SKM-1 treated with dmso at 0.1 percent for 144 hours (cell line): ENCODE data around the gene KIAA0930.
"Not testable (repeated sequence)": the region's sequence is repeated elsewhere in the genome, so short reads cannot be mapped to it uniquely, and the experiment has no call there.

Source experiments
- DNase-seq: peaks from one replicate; lab custom pipeline; 2025; ENCODE audit not compliant: unreplicated experiment; lab: John Stamatoyannopoulos, UW

Gene KIAA0930

GRCh38 chr22:45202333-45203149 is 38.2 kb downstream of the KIAA0930 start:
- no peak for DNase-seq

- DNase-seq: no peak
Measured at GRCh38 chr22:45201678-45202332, 38.9 kb downstream of the KIAA0930 start.

- DNase-seq: no peak
Measured at GRCh38 chr22:45200860-45201511, 39.7 kb downstream of the KIAA0930 start.

- DNase-seq: no peak
Measured at GRCh38 chr22:45200230-45200629, 40.5 kb downstream of the KIAA0930 start.

DNA sequence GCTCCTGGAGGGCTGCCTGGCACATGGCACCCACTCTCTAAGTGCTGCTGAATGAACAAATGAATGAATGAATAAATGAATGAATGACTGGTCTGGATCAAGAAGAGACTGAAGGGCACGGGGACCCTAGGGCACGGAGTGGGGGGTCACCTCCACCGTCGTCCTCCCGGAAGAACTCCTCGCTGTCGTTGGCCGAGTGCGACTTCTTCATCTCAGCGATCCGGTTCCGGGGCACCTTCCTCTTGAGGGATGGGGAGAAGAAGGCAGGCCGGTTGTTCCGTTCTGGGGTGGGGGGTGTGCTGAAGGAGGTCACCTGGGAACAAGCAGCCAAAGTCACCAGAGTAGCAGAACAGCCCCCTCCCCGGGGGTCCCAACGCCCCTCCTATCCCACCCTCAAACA is 41.0 kb downstream of the KIAA0930 start:
- no peak for DNase-seq

DNA sequence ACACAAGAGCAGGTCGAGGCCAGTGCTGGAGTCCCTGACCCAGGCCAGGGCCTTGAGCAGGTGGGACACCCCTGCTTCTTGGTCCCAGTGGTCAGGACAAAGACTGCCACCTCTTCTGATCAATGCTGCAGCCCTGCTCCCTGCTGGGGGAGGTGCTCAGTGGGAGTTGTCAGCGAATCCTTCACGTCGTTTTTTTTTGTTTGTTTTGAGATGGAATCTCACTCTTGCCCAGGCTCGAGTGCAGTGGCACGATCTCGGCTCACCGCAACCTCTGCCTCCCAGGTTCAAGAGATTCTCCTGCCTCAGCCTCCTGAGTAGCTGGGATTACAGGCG is 42.3 kb downstream of the KIAA0930 start:
- DNase-seq: no peak

- DNase-seq: no peak
Measured at GRCh38 chr22:45197606-45198462, 42.9 kb downstream of the KIAA0930 start.

- DNase-seq: no peak
Measured at GRCh38 chr22:45196926-45197605, 43.6 kb downstream of the KIAA0930 start.

- no peak for DNase-seq
Measured at GRCh38 chr22:45196308-45196707, 44.4 kb downstream of the KIAA0930 start.

GRCh38 chr22:45195616-45196015 is 45.1 kb downstream of the KIAA0930 start:
- DNase-seq: no peak

DNA sequence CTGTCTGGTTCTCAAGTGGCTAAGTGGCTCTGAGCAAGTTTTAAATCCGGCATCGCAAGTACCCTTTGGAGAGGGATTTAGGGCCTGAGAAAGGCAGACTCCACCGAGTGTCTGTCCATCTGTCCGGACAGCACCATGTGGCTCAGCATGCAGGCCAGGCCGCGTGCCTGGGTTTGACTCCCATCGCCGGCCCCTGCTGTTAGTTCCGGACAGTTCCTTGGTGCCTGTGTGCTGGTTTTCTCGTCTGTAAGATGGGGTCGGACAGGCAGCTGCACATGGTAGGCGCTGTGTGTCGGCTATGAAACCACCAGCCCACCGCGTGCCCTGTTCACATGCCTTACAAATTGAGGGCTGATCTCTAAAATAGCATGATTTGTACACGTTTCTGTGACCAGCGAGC is 46.0 kb downstream of the KIAA0930 start:
- no peak for DNase-seq

GRCh38 chr22:45192701-45193187 is 48.0 kb downstream of the KIAA0930 start:
- DNase-seq: no peak

DNA sequence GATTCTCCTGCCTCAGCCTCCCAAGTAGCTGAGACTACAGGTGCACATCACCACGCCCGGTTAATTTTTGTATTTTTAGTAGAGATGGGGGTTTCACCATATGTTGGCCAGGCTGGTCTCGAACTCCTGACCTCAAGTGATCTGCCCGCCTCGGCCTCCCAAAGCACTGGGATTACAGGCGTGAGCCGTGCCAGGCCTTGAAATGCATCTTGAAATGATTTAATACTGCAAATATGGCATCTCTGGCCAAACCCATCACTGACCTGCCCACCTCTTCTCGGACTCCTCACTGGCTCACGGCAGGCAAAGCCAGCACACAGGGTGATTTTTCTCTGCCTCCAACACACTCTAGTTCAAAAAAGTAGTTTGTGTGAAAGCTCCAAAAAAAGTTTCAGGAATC is 48.9 kb downstream of the KIAA0930 start:
- not testable (repeated sequence) for DNase-seq

DNA sequence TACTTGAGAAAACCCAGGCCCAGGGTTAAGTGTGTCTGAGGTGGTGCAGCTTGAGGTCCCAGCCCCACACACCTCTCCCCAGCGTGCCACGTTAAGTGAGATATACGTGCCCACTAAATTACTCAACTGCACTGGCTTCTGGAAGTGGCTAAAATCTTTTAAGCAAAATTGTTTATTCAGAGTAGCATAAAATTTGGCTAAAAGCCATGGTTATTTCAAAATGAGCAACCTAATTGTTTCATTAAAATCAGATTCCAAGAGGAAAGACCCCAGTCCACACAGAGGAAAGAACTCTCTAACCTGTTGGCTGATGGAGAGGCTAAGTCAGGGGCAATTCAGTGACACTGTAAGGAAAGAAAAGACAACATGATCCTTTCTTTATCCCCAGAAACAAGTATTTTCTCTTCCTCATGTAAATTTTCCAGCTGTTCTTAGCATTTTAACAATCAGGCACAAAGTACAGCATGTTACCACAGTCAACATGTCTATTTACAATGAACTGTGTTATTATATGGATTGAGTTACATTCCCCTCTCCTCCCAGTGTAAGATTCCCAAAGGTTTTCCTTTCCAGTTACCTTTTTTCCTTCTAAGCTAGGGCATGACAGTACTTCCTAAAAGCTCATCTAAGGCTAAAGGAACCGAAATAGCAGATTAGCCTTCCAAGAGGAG is 50.4 kb downstream of the KIAA0930 start:
- DNase-seq: no peak

DNA sequence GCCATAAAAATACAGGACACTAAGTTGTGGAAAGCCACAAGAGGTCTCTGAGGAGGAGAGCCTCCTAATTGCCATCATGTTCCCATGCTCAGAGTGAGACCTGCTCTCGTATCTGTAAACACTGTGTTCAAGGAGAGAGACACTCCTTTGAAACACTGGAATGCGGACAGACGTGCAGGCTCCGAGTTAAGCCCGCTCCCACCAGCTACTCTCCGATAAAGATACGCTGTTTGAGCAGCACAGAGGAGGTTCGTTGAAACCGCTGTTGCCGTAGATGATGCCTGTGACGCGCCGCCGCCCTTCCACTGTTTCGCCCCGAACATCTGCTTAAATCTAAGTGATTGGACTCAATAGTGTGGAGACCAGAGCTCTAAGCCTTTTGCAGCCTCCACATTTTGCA is 51.9 kb downstream of the KIAA0930 start:
- no peak for DNase-seq

- DNase-seq: no peak
Measured at GRCh38 chr22:45187891-45188290, 52.8 kb downstream of the KIAA0930 start.

- no peak for DNase-seq
Measured at GRCh38 chr22:45185718-45186514, 54.8 kb downstream of the KIAA0930 start.

DNA sequence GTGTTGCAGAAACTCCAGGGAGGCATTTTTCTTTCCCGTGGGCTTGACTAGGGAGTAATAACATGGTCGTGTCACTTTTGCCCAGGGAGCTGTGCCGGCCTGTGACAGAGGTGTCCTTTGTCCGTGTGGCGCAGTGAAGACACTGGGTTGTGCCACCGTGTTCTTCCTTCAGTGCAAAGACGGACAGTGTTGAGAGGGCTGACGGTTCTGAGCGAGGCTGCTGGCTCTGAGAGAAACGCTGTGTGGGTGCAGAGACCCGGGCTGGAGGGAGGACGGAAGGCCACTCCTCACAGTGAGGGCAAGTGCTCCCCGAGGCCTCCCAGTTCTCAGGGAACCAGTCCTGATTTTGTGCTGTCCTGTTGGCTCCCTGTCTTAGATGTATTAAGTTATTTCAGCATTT is 56.7 kb downstream of the KIAA0930 start:
- no peak for DNase-seq

DNA sequence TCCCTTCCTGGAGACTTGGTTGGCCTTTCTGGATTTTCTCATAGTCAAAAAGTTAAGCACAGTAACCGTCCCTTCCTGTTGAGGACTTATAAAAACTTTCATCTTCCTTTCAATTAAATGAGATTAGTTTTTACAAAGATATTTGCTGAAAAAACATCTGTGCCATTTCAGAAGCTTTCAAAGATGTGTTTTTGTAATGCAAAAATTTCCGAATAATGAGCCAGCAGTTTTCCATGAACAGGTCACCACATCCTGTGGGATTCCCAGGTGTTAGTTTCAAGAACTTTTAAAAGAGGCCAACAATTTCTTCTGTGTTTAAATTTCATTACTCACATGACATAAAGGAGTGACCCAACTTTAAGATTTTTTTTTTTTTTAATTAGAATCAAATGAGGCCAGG is 58.9 kb downstream of the KIAA0930 start:
- DNase-seq: no peak
